Measurements from ENCODE around the gene SHROOM3.

Gene SHROOM3

GRCh38 chr4:76767983-76768382 lies 333.0 kb downstream of the SHROOM3 start:
- Histone ChIP-seq H3K27me3 (peaks cover 7% of the 10 kb centered on the region), H3K36me3 (no peaks in the 10 kb centered on the region), H3K27ac (no peak overlapping the region), H3K4me1 (ENCODE audit: control insufficient read depth in 1 of 2, insufficient read depth in 1 of 2, low read depth in 1 of 2, low read length in 1 of 2) (no peaks in the 10 kb centered on the region), H3K4me3 (ENCODE audit: low read depth in 1 of 2, low read length in 1 of 2) (no peak overlapping the region), H3K9me3 (no peaks in the 10 kb centered on the region)
- no peak for TF ChIP-seq CTCF (IDR thresholded peaks at IDR 0.05)

- H3K36me3 ChIP-seq = no peaks in the 10 kb centered on the region
- no peaks in the 10 kb centered on the region for H3K4me1 ChIP-seq (ENCODE audit: control insufficient read depth in 1 of 2, insufficient read depth in 1 of 2, low read depth in 1 of 2, low read length in 1 of 2)
- H3K27me3 ChIP-seq = peaks cover 7% of the 10 kb centered on the region
- H3K27ac ChIP-seq = no peak overlapping the region
- H3K9me3 ChIP-seq = no peaks in the 10 kb centered on the region
- TF ChIP-seq CTCF (IDR thresholded peaks at IDR 0.05) = no peak
- H3K4me3 ChIP-seq (ENCODE audit: low read depth in 1 of 2, low read length in 1 of 2) = no peak overlapping the region
Measured at GRCh38 chr4:76772498-76773106, 337.6 kb downstream of the SHROOM3 start.

- no peak for TF ChIP-seq CTCF (IDR thresholded peaks at IDR 0.05)
- no peaks in the 10 kb centered on the region for H3K27me3 ChIP-seq
- H3K36me3 ChIP-seq = no peaks in the 10 kb centered on the region
- no peak overlapping the region for H3K27ac ChIP-seq
- no peak overlapping the region for H3K4me3 ChIP-seq (ENCODE audit: low read depth in 1 of 2, low read length in 1 of 2)
- H3K4me1 ChIP-seq (ENCODE audit: control insufficient read depth in 1 of 2, insufficient read depth in 1 of 2, low read depth in 1 of 2, low read length in 1 of 2) = no peaks in the 10 kb centered on the region
- no peaks in the 10 kb centered on the region for H3K9me3 ChIP-seq
Measured at GRCh38 chr4:76773766-76774165, 338.7 kb downstream of the SHROOM3 start.

GRCh38 chr4:76779740-76780459 lies 344.9 kb downstream of the SHROOM3 start:
- H3K4me1 ChIP-seq (ENCODE audit: control insufficient read depth in 1 of 2, insufficient read depth in 1 of 2, low read depth in 1 of 2, low read length in 1 of 2) = peaks cover 4 to 7% of the 10 kb centered on the region in 2 experiments
- no peak overlapping the region for H3K27ac ChIP-seq
- no peak for TF ChIP-seq CTCF (IDR thresholded peaks at IDR 0.05)
- no peaks in the 10 kb centered on the region for H3K27me3 ChIP-seq
- H3K4me3 ChIP-seq (ENCODE audit: low read depth in 1 of 2, low read length in 1 of 2) = no peak overlapping the region
- no peaks in the 10 kb centered on the region for H3K36me3 ChIP-seq
- no peaks in the 10 kb centered on the region for H3K9me3 ChIP-seq

GRCh38 chr4:76780781-76781697 lies 346.0 kb downstream of the SHROOM3 start:
- Histone ChIP-seq H3K27ac (no peak overlapping the region), H3K27me3 (no peaks in the 10 kb centered on the region), H3K36me3 (no peaks in the 10 kb centered on the region), H3K9me3 (no peaks in the 10 kb centered on the region), H3K4me3 (ENCODE audit: low read depth in 1 of 2, low read length in 1 of 2) (no peak overlapping the region), H3K4me1 (ENCODE audit: control insufficient read depth in 1 of 2, insufficient read depth in 1 of 2, low read depth in 1 of 2, low read length in 1 of 2) (peaks cover 4 to 7% of the 10 kb centered on the region in 2 experiments)
- TF ChIP-seq CTCF (IDR thresholded peaks at IDR 0.05) = no peak
